ENCODE results near the gene ZNF580.
A peak's percentile ranks its signal among the peaks of the same experiment; 100 is the strongest.

Gene ZNF580, protein sequence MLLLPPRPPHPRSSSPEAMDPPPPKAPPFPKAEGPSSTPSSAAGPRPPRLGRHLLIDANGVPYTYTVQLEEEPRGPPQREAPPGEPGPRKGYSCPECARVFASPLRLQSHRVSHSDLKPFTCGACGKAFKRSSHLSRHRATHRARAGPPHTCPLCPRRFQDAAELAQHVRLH

GRCh38 chr19:55640577-55641425 lies at the start of gene ZNF580:
Gene ZNF580 (plus strand): TSS chr19:55641002. CDS start chr19:55642509, 1,507 bp downstream.
- peak in 45 of 56 donors; percentile 28 to 86 (median 63) for DNase-seq

DNA sequence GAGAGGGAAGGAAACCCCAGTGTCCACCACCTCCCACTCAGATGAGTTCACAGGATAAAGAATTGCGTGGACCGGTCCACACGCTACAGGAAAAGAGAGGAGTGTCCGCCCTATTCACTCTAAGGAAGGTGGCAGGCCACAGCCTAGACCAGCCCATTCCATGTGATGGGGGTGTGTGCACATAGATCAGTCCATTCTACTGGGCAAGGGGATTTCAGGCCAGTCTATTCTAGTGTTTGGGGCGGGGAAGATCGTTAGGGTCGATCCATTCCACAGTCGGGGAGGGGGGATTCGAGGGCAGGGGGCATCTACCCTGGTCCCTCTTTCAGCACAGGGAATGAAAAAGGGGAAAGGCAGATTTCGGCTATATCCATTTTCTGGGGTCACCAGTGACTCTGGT lies 49.2 kb upstream of the ZNF580 start:
- no peak for DNase-seq

GRCh38 chr19:55592391-55593090 lies 48.3 kb upstream of the ZNF580 start:
- DNase-seq, result no peak

DNA sequence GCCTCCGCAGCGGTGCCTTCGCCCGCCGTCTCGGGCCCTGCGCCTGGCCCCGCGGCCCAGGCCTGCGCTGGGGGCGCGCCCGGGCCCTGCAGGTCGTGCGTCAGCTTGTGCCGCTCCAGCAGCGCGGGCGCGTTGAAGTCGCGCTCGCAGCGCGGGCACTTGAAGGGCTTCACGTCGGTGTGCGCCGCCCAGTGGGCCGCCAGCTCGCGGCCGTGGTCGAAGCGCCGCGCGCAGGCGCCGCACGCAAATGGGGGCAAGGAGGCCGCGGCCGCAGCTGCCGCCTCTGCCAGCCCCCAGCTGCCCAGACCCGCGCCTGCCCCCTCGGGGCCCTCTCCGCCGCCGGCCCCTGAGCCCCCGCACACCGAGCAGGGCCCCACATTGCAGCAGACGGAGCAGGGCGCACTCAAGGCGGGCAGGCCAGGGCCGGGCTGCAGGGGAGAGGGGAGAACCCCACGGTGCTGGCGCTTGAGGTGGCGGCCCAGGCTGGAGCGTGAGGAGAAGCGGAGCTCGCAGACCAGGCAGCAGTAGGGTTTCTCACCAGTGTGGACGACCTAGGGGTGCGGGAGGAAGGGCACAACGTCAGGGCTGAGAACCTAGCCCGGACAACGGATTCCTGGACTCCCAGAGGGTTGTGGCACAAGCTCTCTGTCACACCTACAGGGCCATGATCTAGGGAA lies 47.6 kb upstream of the ZNF580 start:
- no peak for DNase-seq

GRCh38 chr19:55594996-55595545 lies 45.7 kb upstream of the ZNF580 start:
- DNase-seq, result no peak

DNA sequence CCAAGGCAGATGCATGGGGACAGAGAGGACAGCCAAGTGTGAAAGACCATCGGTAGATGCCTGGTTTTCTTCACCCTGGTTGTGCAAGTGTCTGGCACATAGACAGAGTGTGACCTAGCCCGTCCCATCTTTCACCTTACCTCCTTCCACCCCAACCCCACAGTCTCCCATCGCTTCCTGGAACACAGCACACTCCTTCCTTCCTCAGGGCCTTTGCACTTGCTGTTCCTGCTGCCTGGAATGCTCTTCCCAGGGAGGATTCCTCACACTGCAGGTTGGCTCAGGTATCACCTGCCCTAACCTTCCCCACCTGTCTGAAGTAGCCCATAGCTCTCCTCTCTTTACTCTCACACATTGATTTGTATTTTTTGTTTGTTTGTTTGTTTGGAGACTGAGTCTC lies 44.5 kb upstream of the ZNF580 start:
- DNase-seq, result no peak

GRCh38 chr19:55597501-55597921 lies 43.3 kb upstream of the ZNF580 start:
- no peak for DNase-seq

GRCh38 chr19:55598034-55598433 lies 42.8 kb upstream of the ZNF580 start:
- no peak for DNase-seq

DNA sequence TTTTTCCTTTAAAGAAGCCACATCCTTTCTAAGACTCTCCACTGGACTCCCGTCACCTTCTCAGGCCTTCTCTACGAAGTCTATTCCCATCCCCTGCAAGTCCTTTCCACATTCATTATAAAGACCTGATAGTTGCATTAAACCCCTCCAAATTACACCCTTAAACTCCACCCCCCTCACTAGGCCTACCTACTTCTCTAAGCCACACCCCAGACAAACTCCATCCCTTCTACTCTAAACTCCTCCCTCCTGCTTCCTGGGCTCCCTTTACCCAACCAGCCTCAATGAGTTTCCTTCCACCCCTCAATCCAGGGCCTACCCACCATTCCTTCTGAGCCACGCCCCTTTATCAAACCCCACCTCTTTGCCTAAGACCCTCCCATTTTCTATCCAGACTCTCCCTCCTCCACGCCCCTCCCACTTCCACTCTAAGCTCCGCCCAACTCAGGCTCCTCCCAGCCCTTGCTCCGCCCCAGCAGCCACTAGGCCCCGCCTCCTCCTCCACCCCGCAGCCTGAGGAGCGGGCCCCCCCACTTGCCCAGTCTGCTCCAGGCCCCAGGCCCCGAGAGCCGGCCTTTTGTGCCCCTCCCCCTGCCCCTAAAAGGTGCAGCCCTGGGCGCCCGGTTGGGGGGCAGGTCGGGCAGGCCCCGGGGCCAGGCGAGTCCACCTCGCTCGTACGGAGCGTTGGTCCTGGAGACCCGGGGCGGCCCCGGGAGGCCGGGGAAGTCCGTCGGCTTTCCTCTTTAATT lies 41.9 kb upstream of the ZNF580 start:
- peak in 55 of 56 donors; percentile 74 to 95 (median 90) for DNase-seq

DNA sequence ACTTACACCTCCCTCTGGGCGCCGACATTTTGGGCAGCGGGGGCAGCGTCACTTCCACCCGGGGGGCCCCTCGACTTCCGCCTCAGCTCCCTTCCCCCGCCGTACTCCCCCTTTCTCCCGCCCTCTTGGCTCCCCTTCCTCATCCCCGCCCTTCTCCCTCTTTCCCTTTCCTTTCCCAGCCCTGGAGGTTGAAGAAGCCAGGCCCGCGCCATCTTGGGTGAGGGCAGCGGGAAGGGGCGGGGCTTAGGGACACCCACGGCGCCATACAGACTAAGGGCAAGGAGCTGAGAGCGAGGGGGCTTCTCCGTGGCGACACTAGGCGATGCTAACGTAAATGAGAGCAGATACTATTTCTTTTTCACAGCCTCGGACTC lies 41.3 kb upstream of the ZNF580 start, which contains the start of gene FIZ1:
TSS of gene FIZ1 (minus strand) at position 50 of the 374 bp plus-strand sequence. CDS start 1,652 bp downstream, outside the sequence.
- DNase-seq, result peak; percentile 84 to 99 (median 97)

DNA sequence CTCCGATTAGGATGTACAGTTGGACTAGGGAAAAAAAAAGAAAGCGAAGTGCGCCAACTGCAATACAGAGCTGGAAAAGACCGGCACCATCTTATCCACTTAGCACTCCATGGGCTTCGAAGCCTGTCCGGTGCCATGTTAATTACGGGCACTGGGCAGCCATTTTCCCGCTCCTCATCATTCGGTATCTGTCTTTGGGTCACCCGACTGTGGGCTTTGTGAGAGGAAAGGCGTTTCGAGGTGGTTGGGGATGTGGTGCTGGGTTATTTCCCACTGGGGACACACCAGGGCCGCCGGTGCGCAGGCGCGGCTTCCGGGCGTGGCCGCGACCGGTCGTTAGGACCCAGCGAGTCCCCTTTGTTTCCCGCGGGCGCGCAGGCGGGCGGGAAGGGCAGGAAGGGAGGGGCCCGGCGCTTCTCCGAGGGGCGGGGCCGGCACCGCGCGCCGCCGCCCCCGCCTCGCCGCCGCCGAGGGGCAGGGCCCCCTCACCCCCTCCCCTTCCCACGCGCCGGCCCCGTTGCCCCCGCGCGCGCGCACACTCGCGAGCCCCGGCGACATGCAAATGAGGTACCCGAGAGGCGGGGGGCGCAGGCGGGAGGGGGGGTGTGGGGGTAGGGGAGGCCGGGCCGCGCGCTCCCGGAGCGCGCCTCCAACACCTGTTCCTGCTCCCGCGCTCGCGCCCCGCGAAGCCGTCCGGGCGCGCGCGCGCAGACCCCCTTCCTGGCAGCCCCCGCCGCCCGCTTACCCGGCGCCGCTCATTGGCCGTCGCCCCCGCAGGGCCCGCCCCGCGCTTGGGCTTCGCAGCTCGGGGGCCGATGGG lies 40.8 kb upstream of the ZNF580 start, which contains the start of gene ZNF524:
TSS of gene ZNF524 (plus strand) at position 447 of the 820 bp plus-strand sequence. CDS start 1,825 bp downstream, outside the sequence.
- DNase-seq, result peak; percentile 72 to 98 (median 90)

DNA sequence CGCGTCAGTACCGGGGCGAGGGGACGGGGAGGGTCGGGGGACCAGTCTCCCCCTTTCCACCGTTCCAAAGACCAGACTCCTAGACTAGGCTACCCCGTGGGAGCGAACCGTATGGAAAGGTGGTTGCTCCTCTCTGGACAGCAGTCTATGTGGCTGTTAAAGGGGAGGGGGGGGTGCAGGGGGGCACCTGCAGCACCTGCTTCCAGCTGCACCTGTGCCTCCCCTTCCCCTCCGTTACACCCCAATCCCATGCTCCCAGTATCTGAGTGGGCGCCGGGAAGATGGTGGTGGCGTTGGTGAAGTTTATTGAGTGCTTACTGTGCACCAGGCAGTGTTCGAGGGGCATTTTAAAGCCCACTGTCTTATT lies 40.2 kb upstream of the ZNF580 start:
- DNase-seq, result no peak

DNA sequence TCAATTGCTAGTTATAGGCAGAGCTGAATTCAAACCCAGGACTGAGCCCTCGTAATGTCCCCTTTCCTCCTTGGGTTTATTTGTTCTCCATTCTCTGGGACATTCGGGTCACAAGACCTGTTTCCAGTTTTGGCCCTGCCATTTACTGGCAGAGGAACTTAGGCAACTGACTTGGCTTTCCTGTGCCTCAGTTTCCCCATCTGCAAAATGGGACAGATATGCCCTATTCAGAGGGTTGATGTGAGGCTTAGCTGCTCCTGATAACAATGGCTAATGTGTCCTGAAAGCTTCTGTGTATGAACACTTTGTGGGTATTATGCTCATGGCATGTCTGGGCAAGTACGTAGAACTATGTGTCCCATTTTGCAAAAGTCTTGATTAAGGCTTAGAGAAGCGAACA lies 39.7 kb upstream of the ZNF580 start:
- no peak for DNase-seq

- no peak for DNase-seq
These were observed 38.4 kb upstream of the ZNF580 start for GRCh38 chr19:55602104-55603001.

DNA sequence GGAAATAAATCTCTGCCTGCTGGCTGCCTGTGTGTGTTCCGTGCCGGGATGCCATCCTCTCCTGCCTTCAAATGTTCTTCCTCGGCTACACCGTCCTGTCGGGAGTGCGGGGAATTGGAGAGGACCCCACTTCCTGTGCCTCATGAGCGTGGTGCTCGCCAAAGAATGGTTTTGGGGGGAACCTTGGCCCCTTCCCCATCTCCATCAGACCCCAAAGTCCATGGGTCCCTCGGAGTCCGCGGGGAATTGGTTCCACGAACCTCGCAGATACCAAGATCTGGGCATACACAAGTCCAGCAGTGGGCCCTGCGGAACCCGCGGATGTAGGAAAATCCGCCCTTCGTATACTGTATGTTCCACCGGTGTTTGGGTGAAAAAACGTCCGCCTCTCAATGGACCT lies 37.7 kb upstream of the ZNF580 start:
- no peak for DNase-seq

- DNase-seq, result no peak
These were observed 37.1 kb upstream of the ZNF580 start for GRCh38 chr19:55603581-55604292.

- peak; percentile 46 to 97 (median 92) for DNase-seq
These were observed 35.6 kb upstream of the ZNF580 start for GRCh38 chr19:55605207-55605636.

Measured in amygdala (tissue), 56 donors.